Choroid plexus epithelial cell (primary cell): Measurements from ENCODE around the gene F13A1.

Experiments
- DNase-seq: peaks from one replicate; pipeline ENCODE4 v3.0.0-alpha.2; 2010; ENCODE audit warnings: low read depth
- H3K4me3 ChIP-seq: 2 replicates; pipeline ENCODE4 v1.5.1; 2011; ENCODE audit warnings: low read depth, mild to moderate bottlenecking, control low read depth, low read length, moderate library complexity
- TF ChIP-seq, protein P1 (sequence below): conservative IDR thresholded peaks from 2 replicates; pipeline ENCODE4 v1.5.1; 2011; ENCODE audit warnings: low read depth, mild to moderate bottlenecking, control low read depth, inconsistent platforms, low read length, moderate library complexity

Gene F13A1

GRCh38 chr6:6333501-6333900 lies 13.0 kb upstream of the F13A1 start:
- TF ChIP-seq, protein P1, sequence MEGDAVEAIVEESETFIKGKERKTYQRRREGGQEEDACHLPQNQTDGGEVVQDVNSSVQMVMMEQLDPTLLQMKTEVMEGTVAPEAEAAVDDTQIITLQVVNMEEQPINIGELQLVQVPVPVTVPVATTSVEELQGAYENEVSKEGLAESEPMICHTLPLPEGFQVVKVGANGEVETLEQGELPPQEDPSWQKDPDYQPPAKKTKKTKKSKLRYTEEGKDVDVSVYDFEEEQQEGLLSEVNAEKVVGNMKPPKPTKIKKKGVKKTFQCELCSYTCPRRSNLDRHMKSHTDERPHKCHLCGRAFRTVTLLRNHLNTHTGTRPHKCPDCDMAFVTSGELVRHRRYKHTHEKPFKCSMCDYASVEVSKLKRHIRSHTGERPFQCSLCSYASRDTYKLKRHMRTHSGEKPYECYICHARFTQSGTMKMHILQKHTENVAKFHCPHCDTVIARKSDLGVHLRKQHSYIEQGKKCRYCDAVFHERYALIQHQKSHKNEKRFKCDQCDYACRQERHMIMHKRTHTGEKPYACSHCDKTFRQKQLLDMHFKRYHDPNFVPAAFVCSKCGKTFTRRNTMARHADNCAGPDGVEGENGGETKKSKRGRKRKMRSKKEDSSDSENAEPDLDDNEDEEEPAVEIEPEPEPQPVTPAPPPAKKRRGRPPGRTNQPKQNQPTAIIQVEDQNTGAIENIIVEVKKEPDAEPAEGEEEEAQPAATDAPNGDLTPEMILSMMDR: no peak
- no peak overlapping the region for H3K4me3 ChIP-seq
- DNase-seq: no peak

- H3K4me3 ChIP-seq: no peak overlapping the region
- DNase-seq: no peak
- TF ChIP-seq, protein P1: no peak
Observed at GRCh38 chr6:6332811-6333244, 12.4 kb upstream of the F13A1 start.

DNA sequence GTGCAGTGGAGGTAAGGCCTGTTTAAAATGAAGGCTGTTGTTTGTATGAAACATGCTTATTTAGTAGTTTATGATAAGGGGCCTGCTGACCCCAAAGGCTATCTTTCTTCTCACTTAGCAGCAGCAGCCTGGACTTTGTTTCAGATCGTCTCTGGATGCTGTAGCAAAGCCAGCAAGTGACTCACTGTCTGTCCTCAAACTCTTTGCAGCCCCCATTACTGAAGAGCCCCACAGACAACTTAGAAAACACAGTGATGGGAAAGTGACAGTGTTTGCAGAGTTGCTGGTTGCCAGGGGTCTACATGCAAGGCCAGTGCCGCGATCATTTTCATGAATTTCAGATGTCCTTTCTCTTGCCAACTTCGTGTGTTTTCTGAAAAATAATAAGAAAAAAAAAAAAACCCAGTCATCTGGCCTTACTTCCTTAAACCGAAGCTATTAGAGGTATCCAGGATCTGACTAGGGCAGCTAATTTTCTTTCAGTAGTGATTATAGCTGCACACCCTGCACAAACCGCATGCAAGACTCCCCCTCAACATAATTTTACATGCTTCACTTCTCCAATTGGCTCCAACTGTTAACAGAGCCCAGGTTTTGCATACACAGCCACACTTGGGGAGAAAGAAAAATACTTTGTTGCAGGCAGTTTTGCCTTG lies 11.6 kb upstream of the F13A1 start:
- DNase-seq: no peak
- TF ChIP-seq, protein P1: no peak
- H3K4me3 ChIP-seq: no peak overlapping the region

DNA sequence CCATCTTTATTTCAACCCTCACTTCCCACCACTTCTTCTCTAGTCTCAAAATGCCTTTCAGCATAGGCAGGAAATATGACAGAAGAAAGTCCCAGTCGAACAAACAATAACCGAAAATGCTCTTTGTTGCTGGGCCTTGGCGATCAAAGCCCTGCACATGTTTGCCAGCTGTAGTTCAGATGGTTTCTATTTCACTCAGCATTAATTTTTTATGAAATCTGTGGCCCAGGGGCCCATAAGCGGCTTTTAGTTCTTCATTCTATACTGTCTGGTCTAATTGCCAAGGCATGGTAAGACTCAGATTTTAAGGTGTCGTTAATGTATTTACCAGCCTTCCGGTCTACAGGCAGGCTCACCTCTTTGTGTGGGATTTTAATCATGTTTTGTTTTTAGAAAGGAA lies 10.9 kb upstream of the F13A1 start:
- H3K4me3 ChIP-seq: no peak overlapping the region
- TF ChIP-seq, protein P1: no peak
- no peak for DNase-seq

DNA sequence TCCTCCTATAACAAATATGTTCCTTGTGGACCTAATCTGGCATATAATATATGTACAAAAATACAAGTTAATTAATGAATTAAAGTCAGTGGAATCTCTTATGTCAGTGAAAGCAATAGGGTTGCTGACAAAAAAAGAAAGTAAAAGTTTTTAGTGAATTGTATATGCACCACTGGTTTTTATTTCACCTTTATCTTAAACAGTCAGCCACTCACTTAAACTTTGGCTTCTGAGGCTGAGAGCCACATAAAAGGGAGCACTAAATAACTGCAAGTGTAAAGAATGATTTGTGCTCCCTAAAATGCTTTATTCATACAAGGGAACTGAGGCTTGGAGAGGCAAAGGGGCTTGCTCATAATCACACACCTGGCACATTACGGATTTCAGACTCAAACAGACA lies 9.9 kb upstream of the F13A1 start:
- H3K4me3 ChIP-seq: no peak overlapping the region
- no peak for DNase-seq
- TF ChIP-seq, protein P1: no peak

DNA sequence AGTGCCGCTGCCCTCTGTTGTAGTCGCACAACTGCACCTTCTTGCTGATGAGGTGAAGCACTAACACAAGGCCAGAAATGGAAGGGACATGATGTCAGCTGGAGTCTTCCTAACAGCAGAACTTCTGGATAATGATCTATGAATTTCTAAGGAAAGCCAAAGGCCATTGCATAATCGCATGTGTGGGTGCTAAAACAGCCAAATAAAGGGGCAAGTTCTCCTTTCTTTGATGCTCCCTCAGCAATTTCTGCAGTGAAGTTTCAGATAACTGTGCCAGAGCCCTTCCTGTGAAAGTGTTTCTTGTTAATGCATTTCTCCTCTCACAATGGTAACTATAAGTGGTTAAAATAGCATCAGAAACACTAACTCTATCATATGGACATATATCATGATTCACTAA lies 8.0 kb upstream of the F13A1 start:
- DNase-seq: no peak

DNA sequence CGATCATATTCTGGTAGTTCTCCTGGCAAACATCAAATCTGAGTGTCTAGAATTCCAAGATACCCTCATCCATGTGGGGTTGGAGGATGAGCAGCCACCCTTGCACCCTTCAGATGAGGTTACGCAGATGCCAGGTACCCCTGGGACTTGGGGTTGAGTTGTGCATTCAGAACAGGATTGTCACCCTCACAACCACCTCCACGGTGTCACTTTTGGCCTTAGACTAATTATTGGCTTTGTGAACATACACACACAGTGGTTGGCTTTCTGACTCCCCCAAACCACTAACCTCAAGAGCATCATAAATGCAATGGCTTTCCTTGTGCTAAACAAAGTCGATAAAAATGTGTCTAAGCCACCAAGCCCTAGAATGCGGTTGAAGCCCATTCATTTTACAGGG lies 2.9 kb upstream of the F13A1 start:
- TF ChIP-seq, protein P1: no peak

More for the DNA sequence above, 8.0 kb upstream of the F13A1 start:
- TF ChIP-seq, protein P1: no peak
- H3K4me3 ChIP-seq: no peak overlapping the region

More for the DNA sequence above, 2.9 kb upstream of the F13A1 start:
- no peak for DNase-seq
- no peak overlapping the region for H3K4me3 ChIP-seq
